ENCODE measurements around the gene PPM1H. TPM values are rescaled to one million over a fixed set of nuclear protein-coding genes. Genes with fewer than 3 reads are reported as not detected.

Gene PPM1H
- total RNA-seq, 4 donors from 2014 or later, result 1.1 to 2.4 (median 1.7) TPM

DNA sequence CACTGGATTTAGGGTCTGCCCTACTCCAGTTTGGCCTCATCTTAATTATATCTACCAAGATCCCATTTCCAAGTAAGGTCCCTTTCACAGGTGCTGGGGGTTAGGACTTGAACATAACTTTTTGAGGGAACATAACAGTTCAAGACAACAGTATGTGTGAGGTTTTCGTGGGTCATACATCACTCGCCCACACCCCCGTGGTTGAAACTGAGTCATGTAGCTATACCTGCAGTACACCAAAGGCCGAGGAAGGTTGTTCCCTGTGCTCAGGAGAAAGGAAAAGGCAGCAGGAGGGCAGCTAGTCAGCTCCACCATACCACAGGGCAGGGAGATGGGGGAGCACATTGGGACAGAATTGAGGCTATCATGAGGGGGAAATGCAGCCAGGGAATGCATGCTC, 167.0 kb downstream of the PPM1H start:
- WGBS, 2 donors, result 90% methylated on average over 4 of the region's 4 CpGs
- H3K4me3 ChIP-seq (ENCODE audit: low read depth, poor library complexity, severe bottlenecking), result no peak overlapping the region
- intact Hi-C loops (cut with DNase I; ENCODE audit: low total_unique reads), result no loop called here
- no peak for TF ChIP-seq POLR2A (IDR thresholded peaks at IDR 0.05)
- TF ChIP-seq, protein P1, sequence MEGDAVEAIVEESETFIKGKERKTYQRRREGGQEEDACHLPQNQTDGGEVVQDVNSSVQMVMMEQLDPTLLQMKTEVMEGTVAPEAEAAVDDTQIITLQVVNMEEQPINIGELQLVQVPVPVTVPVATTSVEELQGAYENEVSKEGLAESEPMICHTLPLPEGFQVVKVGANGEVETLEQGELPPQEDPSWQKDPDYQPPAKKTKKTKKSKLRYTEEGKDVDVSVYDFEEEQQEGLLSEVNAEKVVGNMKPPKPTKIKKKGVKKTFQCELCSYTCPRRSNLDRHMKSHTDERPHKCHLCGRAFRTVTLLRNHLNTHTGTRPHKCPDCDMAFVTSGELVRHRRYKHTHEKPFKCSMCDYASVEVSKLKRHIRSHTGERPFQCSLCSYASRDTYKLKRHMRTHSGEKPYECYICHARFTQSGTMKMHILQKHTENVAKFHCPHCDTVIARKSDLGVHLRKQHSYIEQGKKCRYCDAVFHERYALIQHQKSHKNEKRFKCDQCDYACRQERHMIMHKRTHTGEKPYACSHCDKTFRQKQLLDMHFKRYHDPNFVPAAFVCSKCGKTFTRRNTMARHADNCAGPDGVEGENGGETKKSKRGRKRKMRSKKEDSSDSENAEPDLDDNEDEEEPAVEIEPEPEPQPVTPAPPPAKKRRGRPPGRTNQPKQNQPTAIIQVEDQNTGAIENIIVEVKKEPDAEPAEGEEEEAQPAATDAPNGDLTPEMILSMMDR (IDR thresholded peaks at IDR 0.05), result no peak
- no peak for DNase-seq (ENCODE audit: low spot score in 2 of 2)

DNA sequence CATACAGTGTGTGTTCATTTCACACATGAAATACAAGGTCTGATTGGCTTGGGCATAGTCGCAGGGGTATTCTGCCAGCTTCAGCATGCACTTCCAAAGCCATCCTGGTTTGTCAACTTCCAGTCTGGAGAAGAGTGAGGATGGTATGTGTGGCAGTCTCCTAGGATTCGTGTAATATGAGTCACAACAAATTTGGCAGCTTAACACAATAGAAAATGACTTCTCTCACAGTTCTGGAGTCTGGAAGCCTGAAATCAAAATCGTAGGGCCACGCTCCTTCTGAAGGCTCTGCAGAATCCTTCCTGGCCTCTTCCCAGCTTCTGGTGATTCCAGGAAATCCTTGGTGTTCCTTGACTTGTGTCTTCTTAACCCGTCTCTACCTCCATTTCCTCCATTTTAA, 167.5 kb downstream of the PPM1H start:
- peak in 1 of 2 donors; percentile 45 for DNase-seq (ENCODE audit: low spot score in 2 of 2)
- intact Hi-C loops (cut with DNase I; ENCODE audit: low total_unique reads), result no loop called here
- 47 to 56% methylated on average over 5 of the region's 5 CpGs for WGBS, 2 donors
- no peak overlapping the region for H3K4me3 ChIP-seq (ENCODE audit: low read depth, poor library complexity, severe bottlenecking)
- no peak for TF ChIP-seq POLR2A (IDR thresholded peaks at IDR 0.05)
- TF ChIP-seq, protein P1 (IDR thresholded peaks at IDR 0.05), result no peak

DNA sequence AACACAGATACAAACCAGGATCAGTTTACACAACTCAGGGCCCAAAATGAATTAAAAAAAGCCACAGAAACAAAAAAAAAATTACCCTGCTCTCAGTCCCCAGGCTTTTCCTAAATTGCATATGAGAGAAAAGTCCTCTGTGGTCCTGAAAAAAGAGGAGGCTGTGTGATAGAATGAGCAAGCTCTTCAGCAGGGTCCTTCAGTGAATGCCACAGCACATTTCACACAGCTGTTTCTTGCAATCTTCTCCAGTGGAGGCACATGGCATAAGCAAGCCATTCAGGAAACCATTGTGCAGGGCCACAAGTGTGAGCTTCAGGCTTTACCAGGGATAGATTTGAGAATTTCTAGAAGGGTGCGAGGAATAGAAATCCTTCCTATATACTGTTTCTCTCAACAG, 168.5 kb downstream of the PPM1H start:
- TF ChIP-seq POLR2A (IDR thresholded peaks at IDR 0.05), result no peak
- TF ChIP-seq, protein P1 (IDR thresholded peaks at IDR 0.05), result no peak
- WGBS, 2 donors, result 100% methylated on average over 1 of the region's 1 CpG
- no peak overlapping the region for H3K4me3 ChIP-seq (ENCODE audit: low read depth, poor library complexity, severe bottlenecking)
- intact Hi-C loops (cut with DNase I; ENCODE audit: low total_unique reads), result no loop called here
- DNase-seq (ENCODE audit: low spot score in 2 of 2), result no peak

DNA sequence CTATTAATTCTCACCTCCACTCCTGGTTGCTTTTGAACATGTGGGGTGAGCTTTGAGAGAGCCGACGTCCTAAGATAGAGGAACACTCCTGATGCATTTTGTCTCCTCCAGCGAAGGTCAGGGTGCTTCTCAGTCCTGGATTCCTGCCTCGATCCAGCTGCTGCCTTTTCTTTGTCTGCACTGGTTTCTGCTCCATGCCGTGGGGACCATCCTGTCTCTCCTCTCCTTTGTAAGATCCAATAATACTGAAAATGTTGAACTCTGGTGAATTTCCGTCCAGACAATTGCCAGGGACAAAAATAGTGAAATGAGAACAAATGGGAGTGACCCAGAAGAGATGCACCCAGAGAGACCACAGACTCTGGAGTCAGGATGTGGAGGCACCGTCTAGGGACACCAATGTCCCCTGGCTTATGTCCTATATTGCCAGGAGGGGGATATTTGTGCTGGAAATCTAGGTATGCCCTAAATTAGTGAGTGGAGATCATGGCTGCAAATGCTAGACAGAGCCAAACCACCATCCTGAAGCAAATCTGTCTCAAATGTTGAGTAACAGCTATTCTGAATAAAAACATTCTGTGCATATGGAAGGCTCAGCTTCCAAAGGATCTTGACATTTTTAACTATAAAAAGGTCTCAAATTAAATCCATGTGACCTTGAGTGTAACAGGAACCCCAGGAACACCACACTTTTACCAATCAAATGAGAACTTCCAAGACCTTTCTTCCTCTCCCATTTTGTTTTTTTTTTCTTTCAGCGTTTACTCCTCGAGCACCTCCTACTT, 170.9 kb downstream of the PPM1H start:
- WGBS, 2 donors, result 68 to 72% methylated on average over 9 of the region's 9 CpGs
- intact Hi-C loops (cut with DNase I; ENCODE audit: low total_unique reads), result no loop called here
- no peak for DNase-seq (ENCODE audit: low spot score in 2 of 2)
- no peak overlapping the region for H3K4me3 ChIP-seq (ENCODE audit: low read depth, poor library complexity, severe bottlenecking)
- TF ChIP-seq POLR2A (IDR thresholded peaks at IDR 0.05), result no peak
- TF ChIP-seq, protein P1 (IDR thresholded peaks at IDR 0.05), result no peak

DNA sequence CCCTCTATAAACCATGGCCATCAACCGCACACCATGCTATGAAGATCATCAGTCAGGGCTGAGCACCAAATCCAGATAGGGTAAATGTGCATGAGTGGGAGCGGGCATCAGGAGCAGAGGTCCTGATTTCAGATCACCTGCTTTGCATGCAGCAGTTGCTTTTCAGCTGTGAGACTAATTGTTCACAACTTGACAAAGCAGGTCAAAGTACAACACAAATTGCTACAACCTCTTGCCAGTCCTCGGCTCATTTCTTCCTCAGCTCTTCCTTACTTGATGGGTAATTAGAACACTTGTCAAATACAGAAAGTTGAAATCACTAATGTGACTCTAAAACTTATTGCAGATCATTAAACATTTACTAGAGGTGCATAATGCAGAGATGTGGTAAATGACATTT, 171.6 kb downstream of the PPM1H start:
- DNase-seq (ENCODE audit: low spot score in 2 of 2), result no peak
- 94 to 97% methylated on average over 3 of the region's 3 CpGs for WGBS, 2 donors
- TF ChIP-seq, protein P1 (IDR thresholded peaks at IDR 0.05), result no peak
- no peak for TF ChIP-seq POLR2A (IDR thresholded peaks at IDR 0.05)
- H3K4me3 ChIP-seq (ENCODE audit: low read depth, poor library complexity, severe bottlenecking), result no peak overlapping the region
- intact Hi-C loops (cut with DNase I; ENCODE audit: low total_unique reads), result no loop called here

DNA sequence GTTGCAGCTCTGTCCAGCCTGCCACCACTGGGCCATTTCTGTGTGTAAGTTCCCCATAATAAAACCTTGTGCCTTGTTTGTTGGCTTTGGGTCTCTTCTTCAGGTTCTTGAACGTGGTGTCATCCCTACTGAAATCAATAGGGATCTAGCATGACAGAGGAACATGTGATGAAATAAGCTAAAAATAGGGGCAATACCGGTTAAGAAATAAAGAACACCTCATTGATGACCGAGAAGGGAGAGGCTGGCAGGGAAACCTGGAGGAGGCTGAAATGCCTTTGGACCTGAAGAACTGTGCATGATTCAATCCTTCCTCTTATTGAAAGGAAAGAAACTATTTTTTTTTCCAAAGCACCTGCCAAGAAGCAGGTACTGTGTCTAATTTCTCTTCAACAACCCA, 172.3 kb downstream of the PPM1H start:
- DNase-seq (ENCODE audit: low spot score in 2 of 2), result no peak
- 77 to 82% methylated on average over 3 of the region's 3 CpGs for WGBS, 2 donors
- intact Hi-C loops (cut with DNase I; ENCODE audit: low total_unique reads), result no loop called here
- TF ChIP-seq, protein P1 (IDR thresholded peaks at IDR 0.05), result no peak
- no peak overlapping the region for H3K4me3 ChIP-seq (ENCODE audit: low read depth, poor library complexity, severe bottlenecking)

Measured in lower leg skin (tissue), 4 donors.